Right lobe of liver (tissue), 6 donors: ENCODE data around the gene SSBP4. TPM values are rescaled to one million over a fixed set of nuclear protein-coding genes. Genes with fewer than 3 reads are reported as not detected.

Source experiments
- ATAC-seq, 4 donors: fragments of 200-7000 bp; cut with Tn5 transposase; one replicate each; pipeline ENCODE4 v1.9.1; 2020; ENCODE audit warnings: mild to moderate bottlenecking in 4 of 4, moderate library complexity in 4 of 4
- DNase-seq, 3 donors: peaks; one replicate each; pipeline ENCODE4 v3.0.0-alpha.2; 2020
- H3K27ac ChIP-seq, 3 donors: fragments of 200-600 bp; one replicate each; pipeline ENCODE4 v1.8.0; 2022
- H3K27me3 ChIP-seq, 2 donors: fragments of 200-600 bp; one replicate each; pipeline ENCODE4 v1.8.0; 2022
- H3K36me3 ChIP-seq, 4 donors: fragments of 200-600 bp; sonication (generic) in 1 of 4; one replicate each; pipeline versions ENCODE4 v1.5.1 to v1.8.0; 2017 to 2022; ENCODE audit warnings: control low read depth in 1 of 4
- H3K4me1 ChIP-seq, 4 donors: fragments of 200-600 bp; sonication (generic) in 1 of 4; one replicate each; pipeline versions ENCODE4 v1.5.1 to v1.8.0; 2017 to 2022; ENCODE audit warnings: control low read depth in 1 of 4
- H3K4me3 ChIP-seq, 3 donors: fragments of 200-600 bp; one replicate each; pipeline ENCODE4 v1.8.0; 2022
- H3K9me3 ChIP-seq, 4 donors: fragments of 200-600 bp; sonication (generic) in 1 of 4; one replicate each; pipeline versions ENCODE4 v1.5.1 to v1.8.0; 2017 to 2022; ENCODE audit warnings: control low read depth in 1 of 4
- CTCF ChIP-seq, 4 donors: fragments of 200-600 bp in 3 of 4; fragments of 450-650 bp in 1 of 4; IDR thresholded peaks; one replicate each; pipeline versions ENCODE4 v1.5.1 to v1.8.0; 2016 to 2022; ENCODE audit warnings: antibody characterized with exemption in 4 of 4, mild to moderate bottlenecking in 2 of 4
- POLR2A ChIP-seq: fragments of 450-650 bp; IDR thresholded peaks from one replicate; pipeline ENCODE4 v1.6.1; 2017; ENCODE audit warnings: antibody characterized with exemption, mild to moderate bottlenecking
- WGBS: methylation state at CpG from one replicate; pipeline ENCODE4 v1.1.6; 2018; ENCODE audit warnings: low coverage, low lambda C conversion rate; ENCODE audit not compliant: insufficient coverage; ENCODE audit errors: missing lambda C conversion rate; 5-methylcytosine and 5-hydroxymethylcytosine counted together
- intact Hi-C, 2 donors: fragments of 100-400 bp; cut with DNase I; formaldehyde crosslinking; loops; one replicate each; pipeline versions ENCODE4 v1.11.2 to v1.14.1; 2022
- total RNA-seq, 6 experiments: library from RNA; depleted of rRNA in 2 of 6; stranded (reverse); fragments of >200 nt in 2 of 6; fragmentation: NEBNext Ultra II Directional in 3 of 6; extraction: Animal tissue kit (Norgen Biotek cat#: 25700) in 3 of 6; gene quantifications; one replicate each; pipeline versions ENCODE4 v1.1.0 to v1.2.4, GENCODE V29; 2016 to 2023
- donor health status: DM: no; HTN: yes; CAD: no.
- donor health status: DM: no; HTN: no; CAD: no.
- donor health status: DM: no; HTN: no; CAD: no.
- donor health status: DM: no; HTN: yes; CAD: no.
- donor health status: DM: no; HTN: yes; CAD: no.

SSBP4 gene
- total RNA-seq, 6 experiments from 2014 or later: 12.8 to 23.9 (median 15.9) TPM

DNA sequence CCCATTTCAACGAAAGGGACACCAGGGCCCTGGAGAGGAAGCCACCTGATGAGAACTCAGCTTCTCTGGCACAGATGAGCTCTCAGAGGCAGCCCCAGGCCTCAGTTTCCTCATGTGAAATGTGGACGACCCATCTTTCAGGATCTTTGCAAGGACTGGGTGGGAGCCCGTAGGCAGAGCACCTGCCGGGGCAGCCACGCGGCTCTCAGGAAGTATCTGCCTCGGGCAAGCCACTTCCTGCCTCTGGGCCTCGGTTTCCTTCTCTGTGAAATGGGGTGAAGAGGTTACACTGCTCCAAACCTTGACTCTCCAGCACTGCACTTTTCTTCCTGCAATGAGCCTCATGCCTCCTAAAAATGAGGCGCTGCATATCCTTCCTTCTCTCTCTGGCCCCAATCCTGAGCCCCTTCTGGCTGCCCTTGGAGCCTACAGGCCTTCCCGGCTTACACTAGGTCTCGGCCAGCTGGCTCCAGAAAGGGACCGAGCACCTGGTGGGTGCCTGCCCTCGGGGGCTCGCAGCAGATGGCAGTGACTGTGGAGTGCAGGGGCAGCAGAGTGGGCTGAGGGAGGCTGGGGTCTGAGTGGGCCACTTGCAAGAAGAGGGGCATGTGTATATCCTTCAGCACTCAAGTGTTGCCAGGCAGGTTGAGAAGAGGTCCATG, 3.5 kb downstream of the SSBP4 start:
- H3K27me3 ChIP-seq: no peaks in the 10 kb centered on the region

GRCh38 chr19:18423258-18424020, 4.2 kb downstream of the SSBP4 start:
- H3K27me3 ChIP-seq: no peaks in the 10 kb centered on the region
- 87% methylated on average over 7 of the region's 21 CpGs for WGBS
- no peak overlapping the region for H3K27ac ChIP-seq
- intact Hi-C loops: no loop called here
- H3K4me1 ChIP-seq: peaks cover 0 to 12% (median 3%) of the 10 kb centered on the region in 4 donors
- TF ChIP-seq POLR2A (no peak), CTCF (IDR thresholded peaks at IDR 0.05) (no peak)
- no peak for DNase-seq
- no peak overlapping the region for H3K4me3 ChIP-seq
- ATAC-seq: no peak
- no peaks in the 10 kb centered on the region for H3K36me3 ChIP-seq
- H3K9me3 ChIP-seq: no peaks in the 10 kb centered on the region

More for the DNA sequence above, 3.5 kb downstream of the SSBP4 start:
- WGBS: 88% methylated on average over 2 of the region's 14 CpGs
- no peak for TF ChIP-seq CTCF (IDR thresholded peaks at IDR 0.05)
- Histone ChIP-seq H3K4me3 (no peak overlapping the region), H3K9me3 (no peaks in the 10 kb centered on the region), H3K27ac (no peak overlapping the region), H3K36me3 (no peaks in the 10 kb centered on the region), H3K4me1 (peaks cover 0 to 15% (median 6%) of the 10 kb centered on the region in 4 donors)
- intact Hi-C loops: no loop called here
- ATAC-seq (no peak), DNase-seq (no peak)

DNA sequence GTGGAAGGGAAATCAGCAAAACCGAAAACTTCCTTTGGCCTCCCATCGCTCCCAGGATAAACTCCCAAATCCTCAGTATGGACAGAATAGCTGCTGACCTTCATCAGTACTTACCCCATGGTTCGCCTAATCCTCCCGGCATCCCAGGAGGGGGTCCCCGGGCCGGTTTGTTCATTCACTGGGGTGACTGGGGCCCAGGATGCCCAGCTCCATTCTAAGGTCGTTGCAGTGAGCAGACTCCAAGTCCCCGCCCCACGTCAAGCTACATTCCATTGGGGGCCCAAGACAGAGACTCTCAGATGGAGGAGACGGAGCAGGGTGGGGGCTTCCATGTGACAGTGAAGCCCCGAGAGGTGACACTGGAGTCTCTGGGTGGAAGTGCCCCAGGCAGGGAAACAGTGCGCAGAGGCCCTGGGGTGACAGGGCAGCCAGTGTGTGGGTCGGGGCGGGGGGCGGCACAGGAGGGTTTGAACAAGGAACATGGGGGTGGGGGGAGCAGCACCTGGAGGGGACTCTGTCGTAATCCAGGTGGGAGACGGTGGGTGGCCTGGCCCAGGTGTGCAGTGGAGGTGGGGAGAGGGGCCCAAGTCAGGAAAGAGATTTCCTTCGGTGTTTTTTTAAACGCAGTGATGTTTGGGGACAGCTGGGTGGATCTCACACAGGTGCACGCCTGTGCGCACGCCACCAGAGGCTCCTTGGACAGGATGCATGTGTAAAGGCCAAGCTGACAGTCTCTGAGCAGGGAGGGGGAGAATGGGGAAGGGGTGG, 5.1 kb downstream of the SSBP4 start:
- TF ChIP-seq CTCF (IDR thresholded peaks at IDR 0.05) (no peak), POLR2A (no peak)
- ATAC-seq (no peak), DNase-seq (no peak)
- H3K4me1 ChIP-seq: peaks cover 0 to 9% (median 0%) of the 10 kb centered on the region in 4 donors
- no peaks in the 10 kb centered on the region for H3K9me3 ChIP-seq
- no peak overlapping the region for H3K4me3 ChIP-seq
- H3K27me3 ChIP-seq: no peaks in the 10 kb centered on the region
- intact Hi-C loops: no loop called here
- no peaks in the 10 kb centered on the region for H3K36me3 ChIP-seq
- H3K27ac ChIP-seq: no peak overlapping the region
- 73% methylated on average over 8 of the region's 22 CpGs for WGBS

GRCh38 chr19:18424890-18425514, 5.8 kb downstream of the SSBP4 start:
- H3K27ac ChIP-seq: no peak overlapping the region
- no peaks in the 10 kb centered on the region for H3K36me3 ChIP-seq
- ATAC-seq (no peak), DNase-seq (no peak)
- H3K27me3 ChIP-seq: no peaks in the 10 kb centered on the region
- TF ChIP-seq CTCF (IDR thresholded peaks at IDR 0.05) (no peak), POLR2A (no peak)
- intact Hi-C loops: no loop called here
- WGBS: 89% methylated on average over 3 of the region's 17 CpGs
- no peak overlapping the region for H3K4me3 ChIP-seq
- peaks cover 0 to 13% (median 0%) of the 10 kb centered on the region in 4 donors for H3K4me1 ChIP-seq
- H3K9me3 ChIP-seq: no peaks in the 10 kb centered on the region
